Measurements from ENCODE around the gene FAIM2.

- TF ChIP-seq, protein P1, sequence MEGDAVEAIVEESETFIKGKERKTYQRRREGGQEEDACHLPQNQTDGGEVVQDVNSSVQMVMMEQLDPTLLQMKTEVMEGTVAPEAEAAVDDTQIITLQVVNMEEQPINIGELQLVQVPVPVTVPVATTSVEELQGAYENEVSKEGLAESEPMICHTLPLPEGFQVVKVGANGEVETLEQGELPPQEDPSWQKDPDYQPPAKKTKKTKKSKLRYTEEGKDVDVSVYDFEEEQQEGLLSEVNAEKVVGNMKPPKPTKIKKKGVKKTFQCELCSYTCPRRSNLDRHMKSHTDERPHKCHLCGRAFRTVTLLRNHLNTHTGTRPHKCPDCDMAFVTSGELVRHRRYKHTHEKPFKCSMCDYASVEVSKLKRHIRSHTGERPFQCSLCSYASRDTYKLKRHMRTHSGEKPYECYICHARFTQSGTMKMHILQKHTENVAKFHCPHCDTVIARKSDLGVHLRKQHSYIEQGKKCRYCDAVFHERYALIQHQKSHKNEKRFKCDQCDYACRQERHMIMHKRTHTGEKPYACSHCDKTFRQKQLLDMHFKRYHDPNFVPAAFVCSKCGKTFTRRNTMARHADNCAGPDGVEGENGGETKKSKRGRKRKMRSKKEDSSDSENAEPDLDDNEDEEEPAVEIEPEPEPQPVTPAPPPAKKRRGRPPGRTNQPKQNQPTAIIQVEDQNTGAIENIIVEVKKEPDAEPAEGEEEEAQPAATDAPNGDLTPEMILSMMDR (IDR thresholded peaks at IDR 0.05), result no peak
- TF ChIP-seq POLR2A (IDR thresholded peaks at IDR 0.05) (no peak), POLR2AphosphoS5 (IDR thresholded peaks at IDR 0.05) (no peak)
Observed at GRCh38 chr12:49946497-49946896, 42.8 kb upstream of the FAIM2 start.
